ENCODE data around the gene WBP1L. TPM values are rescaled to one million over a fixed set of nuclear protein-coding genes. Genes with fewer than 3 reads are reported as not detected.
A peak's percentile ranks its signal among the peaks of the same experiment; 100 is the strongest.

WBP1L gene
- total and polyA plus RNA-seq, 2 of the 13 experiments (the other 11 are each of a cell fraction or from before 2014, with no cell fraction given) = 8.3 to 12.3 TPM

GRCh38 chr10:102814453-102814871 is 70.7 kb downstream of the WBP1L start:
- no peak overlapping the region for H2AFZ ChIP-seq (ENCODE audit: low read length)
- TF ChIP-seq HES4 (CRISPR knock-in tag; IDR thresholded peaks at IDR 0.05; ENCODE audit: borderline replicate concordance) = 0 out of 2 replicates have a peak, but pooled peaks have one; percentile 10
- peak; percentile 29 for TF ChIP-seq ASH2L (IDR thresholded peaks at IDR 0.05; ENCODE audit: insufficient read length, low read depth, low read length)
- no peak for TF ChIP-seq MBNL3 (CRISPR knock-in tag; conservative IDR thresholded peaks at IDR 0.05)
- TF ChIP-seq ZNF296 (CRISPR knock-in tag; conservative IDR thresholded peaks at IDR 0.05) = no peak
- TF ChIP-seq LBX2 (CRISPR knock-in tag; IDR thresholded peaks at IDR 0.05; ENCODE audit: borderline replicate concordance) = no peak
- peak; percentile 11; the same call in 1 of the 2 replicates for TF ChIP-seq ZC3H13 (CRISPR knock-in tag; IDR thresholded peaks at IDR 0.05)
- no peak for TF ChIP-seq ZFP82 (CRISPR knock-in tag; IDR thresholded peaks at IDR 0.05; ENCODE audit: borderline replicate concordance)
- TF ChIP-seq ZNF280D (CRISPR knock-in tag; IDR thresholded peaks at IDR 0.05) = no peak
- TF ChIP-seq ZNF687 (CRISPR knock-in tag; IDR thresholded peaks at IDR 0.05) = no peak
- no peak for TF ChIP-seq ZNF609 (CRISPR knock-in tag; IDR thresholded peaks at IDR 0.05; ENCODE audit: borderline replicate concordance)

More at GRCh38 chr10:102814453-102814871, 70.7 kb downstream of the WBP1L start:
- CTCF ChIA-PET (ENCODE audit: low intra/inter-chr PET ratio, low total read pairs) = no interaction called here
- H3K9ac ChIP-seq (ENCODE audit: insufficient read depth, low read depth, low read length) = peak overlapping the region; percentile 65
- H3K79me2 ChIP-seq (ENCODE audit: insufficient read depth, low read length) = no peaks in the 10 kb centered on the region
- peak overlapping the region; percentile 90 for H3K27ac ChIP-seq (ENCODE audit: extremely low read length, insufficient read depth, low read length)
- no peaks in the 10 kb centered on the region for H4K20me1 ChIP-seq (ENCODE audit: insufficient read depth, low read length)
- WGBS (ENCODE audit: low lambda C conversion rate) = 1% methylated on average over 8 of the region's 8 CpGs
- peak overlapping the region in 2 of 3 experiments; percentile 26 to 56; a peak in 4 of 6 replicates for H3K4me3 ChIP-seq (replicated peaks in 1 of 3; ENCODE audit: insufficient read depth in 1 of 3, low read depth in 2 of 3, low read length in 3 of 3)
- H3K9me3 ChIP-seq (ENCODE audit: low read length) = no peaks in the 10 kb centered on the region
- H3K27me3 ChIP-seq (ENCODE audit: control insufficient read depth in 1 of 2, insufficient read depth in 2 of 2, low read length in 2 of 2) = no peaks in the 10 kb centered on the region
- no peak for FAIRE-seq
- in situ Hi-C loops (cut with HindIII; ENCODE audit: extremely low pct_ligation_motif_present, low pct_unique_long_range_greater_than_20kb) = loop anchor here (10.0 kb wide), 1 partner anchor 70 kb away; the partner anchor contains the start of gene WBP1L
- ATAC-seq = peak; percentile 52
- intact Hi-C loops (cut with micrococcal nuclease; ENCODE audit: unreplicated experiment) = loop anchor here (2.0 kb wide), 1 partner anchor 72 kb away; the partner anchor contains the start of gene WBP1L
- peaks cover 42% of the 10 kb centered on the region for H3K4me1 ChIP-seq (ENCODE audit: insufficient read depth, low read length)
- peak; percentile 76 for DNase-seq (ENCODE audit: low spot score)
- peak overlapping the region; percentile 88 for H3K4me2 ChIP-seq (ENCODE audit: low read depth, low read length)
- no TSS peak for BruUV-seq (replicated peaks)
- POLR2A ChIA-PET = interaction anchor here (0.7 to 3.1 kb wide), 7 partner anchors 13 to 104 kb away, joined by 3 to 25 read pairs (median 4); partner anchors contain the start of genes CNNM2 and WBP1L
- H3K36me3 ChIP-seq (replicated peaks in 1 of 2; ENCODE audit: control insufficient read depth in 1 of 2, insufficient read depth in 2 of 2, low read length in 2 of 2) = peaks cover 4 to 12% of the 10 kb centered on the region in 2 experiments; a peak in 3 of 5 replicates
